ENCODE measurements around the gene MYCN.
"Not testable (repeated sequence)": the region's sequence is repeated elsewhere in the genome, so short reads cannot be mapped to it uniquely, and the experiment has no call there.

MYCN gene

DNA sequence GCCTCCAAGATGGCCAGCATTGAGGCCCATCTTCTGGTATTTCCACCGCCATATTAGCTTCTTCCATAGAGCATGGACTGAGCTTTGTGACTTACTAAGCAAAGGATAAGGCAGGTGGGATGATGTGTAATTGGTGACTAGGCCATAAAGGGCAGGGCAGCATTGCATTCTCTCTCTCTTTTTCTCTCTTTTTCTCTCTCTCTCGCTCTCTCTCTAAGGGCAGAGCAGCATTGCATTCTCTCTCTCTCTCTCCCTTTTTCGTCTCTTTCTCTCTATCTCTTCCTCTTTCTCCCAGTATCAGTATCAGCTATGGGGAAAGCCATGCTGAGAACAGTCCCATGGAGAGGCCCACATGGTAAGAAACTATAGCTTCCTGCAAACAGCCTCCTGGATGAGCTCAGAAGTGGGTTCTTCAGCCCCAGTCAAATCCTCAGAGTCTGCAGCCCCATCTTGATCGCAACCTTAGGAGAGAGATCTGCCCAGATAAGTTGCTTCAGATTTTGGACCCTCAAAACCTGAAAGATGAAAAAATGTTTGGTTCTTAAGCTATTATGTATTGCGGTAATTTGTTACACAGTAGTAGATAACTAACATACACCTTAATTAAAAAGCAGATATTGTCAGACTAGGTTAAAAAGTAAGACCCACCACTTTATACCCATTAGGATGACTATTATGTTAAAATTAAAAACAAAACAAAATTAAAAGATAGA, 39.1 kb upstream of the MYCN start:
- H3K4me3 ChIP-seq (ENCODE audit: low read length) = no peak overlapping the region
- no peak for TF ChIP-seq ZNF274 (IDR thresholded peaks at IDR 0.05; ENCODE audit: low read depth, low read length)

DNA sequence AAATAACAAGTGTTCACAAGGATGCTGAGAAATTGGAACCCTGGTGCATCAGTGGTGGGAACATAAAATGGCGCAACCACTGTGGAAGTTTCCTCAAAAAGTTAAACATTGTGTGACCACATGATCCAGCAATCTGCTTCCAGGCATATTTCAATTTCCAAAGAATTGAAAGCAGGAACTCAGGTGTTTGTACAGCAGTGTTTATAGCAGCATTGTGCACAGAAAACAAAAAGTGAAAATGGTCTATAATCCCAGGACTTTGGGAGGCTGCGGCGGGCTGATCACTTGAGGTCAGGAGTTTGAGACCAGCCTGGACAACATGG, 38.6 kb upstream of the MYCN start:
- TF ChIP-seq ZNF274 (IDR thresholded peaks at IDR 0.05; ENCODE audit: low read depth, low read length) = no peak
- no peak overlapping the region for H3K4me3 ChIP-seq (ENCODE audit: low read length)

DNA sequence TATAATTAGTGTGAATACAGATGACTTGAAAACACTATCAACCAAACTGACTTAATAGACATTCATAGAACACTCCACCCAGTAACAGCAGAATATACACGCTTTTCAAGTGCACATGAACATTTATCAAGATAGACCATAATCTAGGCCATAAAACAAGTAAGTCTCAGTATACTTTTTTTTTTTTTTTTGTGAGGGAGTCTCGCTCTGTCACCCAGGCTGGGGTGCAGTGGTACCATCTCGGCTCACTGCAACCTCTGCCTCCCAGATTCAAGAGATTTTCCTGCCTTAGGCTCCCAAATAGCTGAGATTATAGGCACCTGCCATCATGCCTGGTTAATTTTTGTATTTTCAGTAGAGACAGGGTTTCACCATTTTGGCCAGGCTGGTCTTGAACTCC, 36.4 kb upstream of the MYCN start:
- not testable (repeated sequence) for H3K4me3 ChIP-seq (ENCODE audit: low read length)

- no peak for TF ChIP-seq ZNF274 (IDR thresholded peaks at IDR 0.05; ENCODE audit: low read depth, low read length)
- no peak overlapping the region for H3K4me3 ChIP-seq (ENCODE audit: low read length)
These were observed 35.1 kb upstream of the MYCN start for GRCh38 chr2:15905267-15905645.

GRCh38 chr2:15905986-15906491, 34.3 kb upstream of the MYCN start:
- H3K4me3 ChIP-seq (ENCODE audit: low read length) = no peak overlapping the region
- TF ChIP-seq ZNF274 (IDR thresholded peaks at IDR 0.05; ENCODE audit: low read depth, low read length) = no peak

GRCh38 chr2:15906778-15907177, 33.6 kb upstream of the MYCN start:
- TF ChIP-seq ZNF274 (IDR thresholded peaks at IDR 0.05; ENCODE audit: low read depth, low read length) = no peak

GRCh38 chr2:15907461-15908324, 32.7 kb upstream of the MYCN start:
- no peak for TF ChIP-seq ZNF274 (IDR thresholded peaks at IDR 0.05; ENCODE audit: low read depth, low read length)
- H3K4me3 ChIP-seq (ENCODE audit: low read length) = no peak overlapping the region

More at GRCh38 chr2:15906778-15907177, 33.6 kb upstream of the MYCN start:
- H3K4me3 ChIP-seq (ENCODE audit: low read length) = no peak overlapping the region

DNA sequence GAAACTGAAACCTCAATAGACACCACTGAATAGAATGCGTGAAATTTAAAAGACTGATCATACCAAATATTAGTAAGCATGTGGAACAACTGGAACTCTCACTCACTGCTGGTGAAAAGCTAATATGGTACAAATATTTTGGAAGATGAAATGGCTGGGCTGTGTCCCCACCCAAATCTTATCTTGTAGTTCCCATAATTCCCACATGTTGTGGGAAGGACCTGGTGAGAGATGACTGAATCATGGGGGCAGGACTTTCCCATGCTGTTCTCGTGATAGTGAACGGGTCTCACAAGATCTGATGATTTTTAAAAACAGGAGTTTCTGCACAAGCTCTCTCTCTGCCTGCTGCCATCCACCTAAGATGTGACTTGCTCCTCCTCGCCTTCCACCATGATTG, 32.0 kb upstream of the MYCN start:
- TF ChIP-seq ZNF274 (IDR thresholded peaks at IDR 0.05; ENCODE audit: low read depth, low read length) = no peak
- no peak overlapping the region for H3K4me3 ChIP-seq (ENCODE audit: low read length)

- no peak for TF ChIP-seq ZNF274 (IDR thresholded peaks at IDR 0.05; ENCODE audit: low read depth, low read length)
- H3K4me3 ChIP-seq (ENCODE audit: low read length) = no peak overlapping the region
These were observed 31.2 kb upstream of the MYCN start for GRCh38 chr2:15909157-15909556.

DNA sequence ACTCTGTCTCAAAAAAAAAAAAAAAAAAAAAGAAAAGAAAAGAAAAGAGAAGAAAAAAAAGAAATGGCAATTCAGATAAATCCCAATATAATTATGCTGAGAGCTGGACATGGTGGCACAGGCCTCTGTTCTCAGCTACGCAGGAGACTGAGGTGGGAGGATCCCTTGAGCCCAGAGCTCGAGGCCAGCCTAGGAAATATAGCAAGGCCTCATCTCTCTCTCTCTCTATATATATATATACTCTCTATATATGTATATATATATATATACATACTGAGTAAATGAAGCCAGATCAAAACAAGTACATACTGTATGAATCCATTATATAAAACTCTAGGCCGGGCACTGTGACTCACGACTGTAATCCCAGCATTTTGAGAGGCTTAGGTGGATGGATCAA, 30.6 kb upstream of the MYCN start:
- TF ChIP-seq ZNF274 (IDR thresholded peaks at IDR 0.05; ENCODE audit: low read depth, low read length) = no peak
- H3K4me3 ChIP-seq (ENCODE audit: low read length) = no peak overlapping the region

- not testable (repeated sequence) for H3K4me3 ChIP-seq (ENCODE audit: low read length)
These were observed 29.1 kb upstream of the MYCN start for GRCh38 chr2:15911270-15911669.

DNA sequence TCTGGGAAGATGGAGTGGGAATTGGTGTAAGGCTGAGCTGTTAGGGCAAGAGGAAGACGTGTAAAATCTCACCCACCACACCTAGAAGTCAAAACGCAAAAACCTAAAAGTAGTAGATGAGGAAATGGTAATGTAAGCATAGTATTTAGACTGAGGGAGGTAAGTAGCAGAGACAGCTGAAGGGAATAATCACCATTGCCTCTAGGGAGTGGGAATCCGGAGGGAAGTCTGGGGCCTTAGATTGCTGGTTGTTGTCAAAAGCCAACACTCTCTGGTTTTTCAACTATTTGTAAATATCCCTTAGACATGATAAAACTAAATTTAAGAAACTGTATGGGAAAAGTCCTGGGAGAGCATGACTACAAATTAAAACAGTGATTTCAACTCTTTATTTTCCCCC, 28.7 kb upstream of the MYCN start:
- H3K4me3 ChIP-seq (ENCODE audit: low read length) = no peak overlapping the region
- TF ChIP-seq ZNF274 (IDR thresholded peaks at IDR 0.05; ENCODE audit: low read depth, low read length) = no peak

DNA sequence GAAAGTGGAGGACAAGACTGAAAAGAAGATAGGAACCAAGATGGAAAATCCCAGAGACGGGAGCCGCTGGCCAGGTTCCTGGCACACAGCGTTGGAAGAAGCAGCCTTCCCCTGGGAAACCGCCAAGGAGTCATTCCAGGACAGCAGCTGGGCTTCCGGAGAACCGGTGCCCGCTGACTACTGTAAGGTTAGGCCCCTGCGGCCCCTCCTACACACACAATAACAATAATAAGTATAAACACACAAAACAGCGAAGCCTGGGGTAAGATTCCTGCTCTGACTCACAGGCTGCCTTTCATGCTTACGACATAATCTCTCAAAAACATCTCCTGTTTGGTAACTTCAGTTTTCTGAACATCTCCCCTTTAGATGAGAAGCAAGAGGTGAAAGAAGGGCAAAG, 28.1 kb upstream of the MYCN start:
- H3K4me3 ChIP-seq (ENCODE audit: low read length) = no peak overlapping the region
- TF ChIP-seq ZNF274 (IDR thresholded peaks at IDR 0.05; ENCODE audit: low read depth, low read length) = no peak

- no peak for TF ChIP-seq ZNF274 (IDR thresholded peaks at IDR 0.05; ENCODE audit: low read depth, low read length)
- H3K4me3 ChIP-seq (ENCODE audit: low read length) = no peak overlapping the region
These were observed 27.2 kb upstream of the MYCN start for GRCh38 chr2:15913146-15913545.

- no peak overlapping the region for H3K4me3 ChIP-seq (ENCODE audit: low read length)
- no peak for TF ChIP-seq ZNF274 (IDR thresholded peaks at IDR 0.05; ENCODE audit: low read depth, low read length)
These were observed 25.6 kb upstream of the MYCN start for GRCh38 chr2:15914596-15915385.

- not testable (repeated sequence) for H3K4me3 ChIP-seq (ENCODE audit: low read length)
These were observed 24.8 kb upstream of the MYCN start for GRCh38 chr2:15915546-15915945.

Data from GM08714 (cell line).